Spinal cord (tissue), 10 donors: ENCODE data around the gene UHRF1. TPM values are rescaled to one million over a fixed set of nuclear protein-coding genes. Genes with fewer than 3 reads are reported as not detected.
A peak's percentile ranks its signal among the peaks of the same experiment; 100 is the strongest.
"Not testable (repeated sequence)": the region's sequence is repeated elsewhere in the genome, so short reads cannot be mapped to it uniquely, and the experiment has no call there.

Experiments used
- DNase-seq, 6 donors: peaks; one replicate each; pipeline versions ENCODE4 v3.0.0 to v3.0.0-alpha.2; 2013 to 2015; ENCODE audit warnings: low spot score in 6 of 6, low read depth in 4 of 6
- H3K27ac ChIP-seq: one replicate; pipeline ENCODE4 v1.5.1; 2013; ENCODE audit warnings: low read depth, low read length, control low read depth
- H3K27me3 ChIP-seq: one replicate; pipeline ENCODE4 v1.6.1; 2013; ENCODE audit warnings: low read length; ENCODE audit not compliant: control insufficient read depth, insufficient read depth
- H3K36me3 ChIP-seq: one replicate; pipeline ENCODE4 v1.6.1; 2013; ENCODE audit warnings: low read length; ENCODE audit not compliant: control insufficient read depth, insufficient read depth
- H3K4me1 ChIP-seq: one replicate; pipeline ENCODE4 v1.6.1; 2013; ENCODE audit warnings: low read length; ENCODE audit not compliant: control insufficient read depth, insufficient read depth
- H3K4me3 ChIP-seq: one replicate; pipeline ENCODE4 v1.5.1; 2013; ENCODE audit warnings: low read depth, low read length, control low read depth
- H3K9me3 ChIP-seq: one replicate; pipeline ENCODE4 v1.6.1; 2013; ENCODE audit warnings: low read length; ENCODE audit not compliant: control insufficient read depth, insufficient read depth
- WGBS: methylation state at CpG from one replicate; pipeline ENCODE4 v1.1.5; 2013; ENCODE audit warnings: missing lambda C conversion rate; ENCODE audit not compliant: insufficient coverage; 5-methylcytosine and 5-hydroxymethylcytosine counted together
- polyA plus RNA-seq, 2 donors: library from polyadenylated mRNA; unstranded; fragments of 120-200 nt; gene quantifications; one replicate each; pipeline ENCODE4 v1.2.1, GENCODE V29; 2013; ENCODE audit not compliant: insufficient read length in 2 of 2
- total RNA-seq, 2 donors: library from RNA; depleted of rRNA in 1 of 2; stranded (reverse); fragments of 120-200 nt in 1 of 2; fragments of >200 nt in 1 of 2; gene quantifications; one replicate each; pipeline versions ENCODE4 v1.2.3 to v1.2.4, GENCODE V29; 2013 to 2014
- donor health status: healthy.

Gene UHRF1
- total and polyA plus RNA-seq, 4 donors = 10.5 to 16.8 (median 12.5) TPM

DNA sequence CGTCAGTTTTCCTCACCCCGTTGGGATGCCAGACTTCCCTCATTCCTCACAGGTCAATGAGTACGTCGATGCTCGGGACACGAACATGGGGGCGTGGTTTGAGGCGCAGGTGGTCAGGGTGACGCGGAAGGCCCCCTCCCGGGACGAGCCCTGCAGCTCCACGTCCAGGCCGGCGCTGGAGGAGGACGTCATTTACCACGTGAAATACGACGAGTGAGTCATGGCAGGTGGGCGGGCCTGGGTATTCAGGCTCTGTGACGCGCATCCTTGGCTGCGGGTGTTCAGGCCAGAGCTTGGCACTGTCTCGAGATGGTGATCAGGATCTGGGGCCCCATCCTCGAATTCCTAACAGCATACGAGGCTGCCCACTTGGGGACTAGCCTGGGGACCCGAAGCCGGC, 21.4 kb downstream of the UHRF1 start:
- peak in 1 of 6 donors; percentile 50 for DNase-seq
- Histone ChIP-seq H3K27me3 (no peaks in the 10 kb centered on the region), H3K9me3 (no peaks in the 10 kb centered on the region), H3K36me3 (peaks cover 56% of the 10 kb centered on the region), H3K4me3 (no peak overlapping the region), H3K27ac (no peak overlapping the region), H3K4me1 (no peaks in the 10 kb centered on the region)
- WGBS = 77% methylated on average over 28 of the region's 28 CpGs

DNA sequence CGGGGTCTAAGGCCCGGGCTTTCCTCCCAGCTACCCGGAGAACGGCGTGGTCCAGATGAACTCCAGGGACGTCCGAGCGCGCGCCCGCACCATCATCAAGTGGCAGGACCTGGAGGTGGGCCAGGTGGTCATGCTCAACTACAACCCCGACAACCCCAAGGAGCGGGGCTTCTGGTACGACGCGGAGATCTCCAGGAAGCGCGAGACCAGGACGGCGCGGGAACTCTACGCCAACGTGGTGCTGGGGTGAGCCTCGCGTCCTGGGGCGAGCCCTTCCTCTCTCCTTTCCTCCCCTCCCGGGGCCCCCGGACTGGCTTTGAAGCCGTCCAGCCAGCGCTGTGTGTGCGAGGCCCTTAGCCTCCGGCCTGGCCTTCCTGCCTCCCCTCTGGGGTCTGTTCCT, 23.4 kb downstream of the UHRF1 start:
- H3K27me3 ChIP-seq = no peaks in the 10 kb centered on the region
- no peaks in the 10 kb centered on the region for H3K9me3 ChIP-seq
- H3K4me1 ChIP-seq = no peaks in the 10 kb centered on the region
- H3K36me3 ChIP-seq = peaks cover 55% of the 10 kb centered on the region
- WGBS = 96% methylated on average over 32 of the region's 32 CpGs
- no peak overlapping the region for H3K4me3 ChIP-seq
- no peak overlapping the region for H3K27ac ChIP-seq
- no peak for DNase-seq

DNA sequence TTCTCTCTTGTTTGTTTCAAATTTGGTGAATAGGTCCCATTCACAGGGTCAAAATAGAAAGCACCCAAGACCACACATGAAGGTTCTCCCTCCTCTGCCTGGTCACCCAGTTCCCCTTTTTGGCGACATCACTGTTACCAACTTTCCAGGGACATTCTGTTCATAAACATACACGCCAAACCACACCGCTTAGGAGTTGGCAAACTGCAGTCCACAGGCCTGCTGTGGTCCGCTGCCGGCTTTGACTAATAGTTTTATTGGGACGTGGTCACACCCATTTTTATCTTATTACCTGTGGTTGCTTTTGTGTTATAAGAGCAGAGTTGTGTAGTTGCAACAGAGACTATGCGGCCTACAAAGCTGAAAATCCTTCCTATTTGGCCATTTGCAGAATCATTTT, 24.2 kb downstream of the UHRF1 start:
- no peak overlapping the region for H3K4me3 ChIP-seq
- no peak for DNase-seq
- no peaks in the 10 kb centered on the region for H3K4me1 ChIP-seq
- H3K9me3 ChIP-seq = no peaks in the 10 kb centered on the region
- H3K36me3 ChIP-seq = peaks cover 48% of the 10 kb centered on the region
- WGBS = 93% methylated on average over 3 of the region's 7 CpGs
- no peak overlapping the region for H3K27ac ChIP-seq
- no peaks in the 10 kb centered on the region for H3K27me3 ChIP-seq

DNA sequence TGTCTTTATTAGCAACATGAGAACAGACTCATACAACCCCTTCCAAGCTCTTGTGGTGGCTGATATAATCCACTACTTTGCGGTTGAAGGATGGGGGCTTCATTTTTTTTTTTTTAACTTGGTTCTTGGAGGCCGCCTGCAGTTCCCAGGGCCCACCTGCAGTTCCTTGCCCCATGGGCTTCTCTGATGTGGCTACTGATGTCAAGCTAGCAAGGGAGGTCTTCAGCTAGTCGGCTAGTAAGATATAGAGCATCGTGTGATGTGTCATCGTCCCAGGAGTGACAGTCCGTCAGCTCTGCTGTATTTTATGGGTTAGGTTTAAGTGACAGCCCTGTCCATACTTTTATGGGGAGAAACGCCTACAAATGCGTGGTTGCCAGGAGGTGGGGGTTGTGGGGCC, 26.1 kb downstream of the UHRF1 start:
- Histone ChIP-seq H3K9me3 (no peaks in the 10 kb centered on the region), H3K27ac (no peak overlapping the region), H3K4me3 (no peak overlapping the region), H3K36me3 (peaks cover 37% of the 10 kb centered on the region), H3K27me3 (no peaks in the 10 kb centered on the region), H3K4me1 (no peaks in the 10 kb centered on the region)
- 100% methylated on average over 5 of the region's 8 CpGs for WGBS
- DNase-seq = no peak

DNA sequence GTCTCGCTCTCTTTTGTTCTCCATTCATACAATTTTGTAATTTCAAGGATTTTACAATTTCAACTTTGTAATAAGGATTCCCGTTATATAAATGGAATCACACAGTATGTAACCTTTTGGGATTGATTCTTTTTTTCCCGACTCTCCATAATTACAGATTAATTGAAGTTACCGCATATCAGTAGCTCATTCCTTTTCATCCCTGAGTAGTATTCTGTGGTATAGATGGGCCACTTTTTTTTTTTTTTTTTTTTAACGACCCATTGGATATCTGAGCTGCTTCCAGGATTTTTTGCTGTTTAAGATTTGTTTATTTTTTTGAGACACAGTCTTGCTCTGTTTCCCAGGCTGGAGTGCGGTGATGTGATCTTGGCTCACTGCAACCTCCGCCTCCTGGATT, 27.8 kb downstream of the UHRF1 start:
- H3K27me3 ChIP-seq = no peaks in the 10 kb centered on the region
- 100% methylated on average over 2 of the region's 7 CpGs for WGBS
- H3K27ac ChIP-seq = no peak overlapping the region
- H3K4me1 ChIP-seq = no peaks in the 10 kb centered on the region
- H3K9me3 ChIP-seq = no peaks in the 10 kb centered on the region
- no peak overlapping the region for H3K4me3 ChIP-seq
- H3K36me3 ChIP-seq = peaks cover 38% of the 10 kb centered on the region
- no peak for DNase-seq

DNA sequence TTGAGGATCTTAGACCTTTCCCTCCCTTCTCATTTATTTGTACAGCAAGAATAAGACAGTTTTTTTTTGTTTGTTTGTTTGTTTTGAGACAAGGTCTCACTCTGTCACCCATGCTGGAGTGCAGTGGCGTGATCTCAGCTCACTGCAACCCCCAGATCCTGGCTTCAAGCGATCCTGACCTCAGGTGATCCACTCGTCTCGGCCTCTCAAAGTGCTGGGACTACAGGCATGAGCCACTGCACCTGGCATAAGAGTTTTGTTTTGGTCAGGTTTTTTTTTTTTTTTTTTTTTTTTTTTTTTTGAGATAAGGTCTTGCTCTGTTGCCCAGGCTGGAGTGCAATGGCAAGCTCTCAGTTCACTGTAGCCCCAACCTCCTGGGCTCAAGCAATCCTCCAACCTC, 29.2 kb downstream of the UHRF1 start:
- peaks cover 39% of the 10 kb centered on the region for H3K36me3 ChIP-seq
- H3K27ac ChIP-seq, H3K27me3 ChIP-seq, DNase-seq, H3K9me3 ChIP-seq, H3K4me3 ChIP-seq, H3K4me1 ChIP-seq: not testable (repeated sequence)
- WGBS = 100% methylated on average over 1 of the region's 4 CpGs

DNA sequence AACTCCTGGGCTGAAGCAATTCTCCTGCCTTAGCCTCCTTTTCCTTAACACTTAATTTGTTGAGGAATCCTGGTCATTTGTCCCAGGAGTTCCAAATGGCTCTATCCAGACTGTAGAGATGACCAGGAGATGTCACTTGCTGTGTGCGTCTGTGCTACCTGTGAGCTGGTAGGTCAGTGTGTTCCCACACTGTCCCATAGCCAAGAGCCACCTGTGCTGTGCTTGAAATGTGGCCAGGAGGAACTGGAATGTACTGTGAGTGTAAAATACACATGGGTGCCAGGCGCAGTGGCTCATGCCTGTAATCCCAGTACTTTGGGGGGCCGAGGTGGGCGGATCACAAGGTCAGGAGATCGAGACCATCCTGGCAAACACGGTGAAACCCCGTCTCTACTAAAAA, 30.2 kb downstream of the UHRF1 start:
- Histone ChIP-seq H3K9me3 (no peaks in the 10 kb centered on the region), H3K27ac (no peak overlapping the region), H3K36me3 (peaks cover 46% of the 10 kb centered on the region), H3K27me3 (no peaks in the 10 kb centered on the region), H3K4me3 (no peak overlapping the region), H3K4me1 (no peaks in the 10 kb centered on the region)
- DNase-seq = no peak
- WGBS = 100% methylated on average over 1 of the region's 7 CpGs

DNA sequence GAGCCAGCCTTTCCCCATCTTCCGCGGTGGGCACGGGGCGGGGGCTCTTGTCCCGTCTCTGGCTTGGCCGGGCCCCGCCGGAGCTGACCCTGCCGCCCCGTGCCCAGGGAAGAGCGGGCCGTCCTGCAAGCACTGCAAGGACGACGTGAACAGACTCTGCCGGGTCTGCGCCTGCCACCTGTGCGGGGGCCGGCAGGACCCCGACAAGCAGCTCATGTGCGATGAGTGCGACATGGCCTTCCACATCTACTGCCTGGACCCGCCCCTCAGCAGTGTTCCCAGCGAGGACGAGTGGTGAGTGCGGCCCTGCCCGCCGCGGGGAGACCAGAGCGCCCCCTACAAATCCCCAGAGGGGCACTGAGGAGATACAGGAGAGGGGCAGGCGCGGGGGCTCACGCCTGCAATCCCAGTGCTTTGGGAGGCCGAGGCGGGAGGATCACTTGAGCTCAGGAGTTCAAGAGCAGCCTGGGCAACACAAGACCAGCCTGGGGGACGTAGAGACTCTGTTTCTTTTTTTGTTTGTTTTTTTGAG, 32.4 kb downstream of the UHRF1 start:
- not testable (repeated sequence) for H3K27ac ChIP-seq, H3K9me3 ChIP-seq, DNase-seq, H3K4me3 ChIP-seq, H3K27me3 ChIP-seq, H3K4me1 ChIP-seq
- peaks cover 56% of the 10 kb centered on the region for H3K36me3 ChIP-seq
- WGBS = 97% methylated on average over 24 of the region's 35 CpGs

DNA sequence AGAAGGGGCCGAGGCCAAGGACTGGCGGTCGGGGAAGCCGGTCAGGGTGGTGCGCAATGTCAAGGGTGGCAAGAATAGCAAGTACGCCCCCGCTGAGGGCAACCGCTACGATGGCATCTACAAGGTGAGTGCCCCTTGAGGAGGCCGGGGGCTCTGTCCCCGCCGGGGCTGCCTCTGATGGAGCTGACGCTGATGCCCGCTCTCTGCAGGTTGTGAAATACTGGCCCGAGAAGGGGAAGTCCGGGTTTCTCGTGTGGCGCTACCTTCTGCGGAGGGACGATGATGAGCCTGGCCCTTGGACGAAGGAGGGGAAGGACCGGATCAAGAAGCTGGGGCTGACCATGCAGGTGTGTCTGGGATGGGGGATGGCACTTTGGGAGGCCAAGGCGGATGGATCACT, 41.3 kb downstream of the UHRF1 start:
- H3K27ac ChIP-seq, H3K27me3 ChIP-seq, H3K9me3 ChIP-seq, DNase-seq, H3K4me1 ChIP-seq, H3K4me3 ChIP-seq: not testable (repeated sequence)
- H3K36me3 ChIP-seq = peaks cover 64% of the 10 kb centered on the region
- 95% methylated on average over 14 of the region's 23 CpGs for WGBS

DNA sequence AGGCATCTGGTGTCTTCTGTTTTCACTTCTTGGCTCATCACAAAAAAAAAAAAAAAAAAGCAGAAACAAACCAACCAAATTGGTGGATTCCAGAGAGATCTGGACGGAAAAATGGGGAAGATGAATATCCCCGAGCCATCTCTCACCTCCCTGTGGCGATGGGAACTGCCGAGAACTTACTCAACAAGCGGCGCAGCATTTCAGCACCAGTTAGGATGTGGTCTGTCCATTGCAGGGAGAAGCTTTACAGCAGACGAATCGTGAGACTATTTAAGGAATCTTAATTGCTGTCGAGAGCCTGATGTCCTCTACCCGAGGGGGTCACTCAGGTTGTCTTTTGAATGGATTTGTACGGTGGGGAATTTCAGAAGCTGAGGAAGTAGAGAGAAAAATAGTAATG, 42.4 kb downstream of the UHRF1 start:
- no peaks in the 10 kb centered on the region for H3K9me3 ChIP-seq
- no peaks in the 10 kb centered on the region for H3K27me3 ChIP-seq
- H3K36me3 ChIP-seq = peaks cover 62% of the 10 kb centered on the region
- no peak overlapping the region for H3K4me3 ChIP-seq
- no peak overlapping the region for H3K27ac ChIP-seq
- 89% methylated on average over 11 of the region's 11 CpGs for whole genome bisulfite sequencing
- no peak for DNase-seq
- H3K4me1 ChIP-seq = no peaks in the 10 kb centered on the region
